GM23338 (cell line): ENCODE results near the gene LPP. TPM values are rescaled to one million over a fixed set of nuclear protein-coding genes. Genes with fewer than 3 reads are reported as not detected.

Experiments used
- ATAC-seq: fragments of 200-7000 bp; cut with Tn5 transposase; 3 replicates; pipeline ENCODE4 v1.9.1; 2020
- DNase-seq: peaks from one replicate; pipeline ENCODE4 v3.0.0-alpha.2; 2015; ENCODE audit warnings: low spot score
- H2AFZ ChIP-seq: fragments of 200-600 bp; sonication (generic); 2 replicates; pipeline ENCODE4 v1.8.0; 2016; ENCODE audit warnings: antibody characterized with exemption, mild to moderate bottlenecking, moderate library complexity
- H3F3A ChIP-seq: fragments of 200-600 bp; sonication (generic); replicated peaks from 2 replicates; pipeline ENCODE4 v1.8.0; 2017; ENCODE audit warnings: antibody characterized with exemption, mixed run types, low read depth
- H3K27ac ChIP-seq: fragments of 200-600 bp; sonication (generic); 2 replicates; pipeline ENCODE4 v1.6.1; 2016; ENCODE audit warnings: low read depth
- H3K27me3 ChIP-seq: fragments of 200-600 bp; sonication (generic); 2 replicates; pipeline ENCODE4 v1.8.0; 2016; ENCODE audit warnings: mild to moderate bottlenecking, mixed run types, moderate library complexity; ENCODE audit not compliant: insufficient read depth
- H3K36me3 ChIP-seq: fragments of 200-600 bp; sonication (generic); 2 replicates; pipeline ENCODE4 v1.8.0; 2016; ENCODE audit warnings: mild to moderate bottlenecking; ENCODE audit not compliant: insufficient read depth
- H3K4me1 ChIP-seq: fragments of 200-600 bp; sonication (generic); 2 replicates; pipeline ENCODE4 v1.8.0; 2016; ENCODE audit warnings: mild to moderate bottlenecking, moderate library complexity; ENCODE audit not compliant: insufficient read depth
- H3K4me2 ChIP-seq: fragments of 200-600 bp; sonication (generic); 2 replicates; pipeline ENCODE4 v1.7.1; 2017; ENCODE audit warnings: mixed run types
- H3K4me3 ChIP-seq: fragments of 200-600 bp; sonication (generic); 2 replicates; pipeline ENCODE4 v1.6.1; 2016; ENCODE audit warnings: mixed run types
- H3K79me2 ChIP-seq: fragments of 200-600 bp; sonication (generic); replicated peaks from 2 replicates; pipeline ENCODE4 v1.8.0; 2017; ENCODE audit warnings: mild to moderate bottlenecking; ENCODE audit not compliant: insufficient read depth
- H3K9me2 ChIP-seq: fragments of 200-600 bp; sonication (generic); 2 replicates; pipeline ENCODE4 v1.8.0; 2017; ENCODE audit not compliant: insufficient read depth
- H4K20me1 ChIP-seq: fragments of 200-600 bp; sonication (generic); replicated peaks from 2 replicates; pipeline ENCODE4 v1.8.0; 2017; ENCODE audit warnings: mild to moderate bottlenecking; ENCODE audit not compliant: insufficient read depth
- H3K27ac Mint-ChIP-seq: 2 replicates; pipeline ENCODE4 v1.8.0; 2020; ENCODE audit warnings: inconsistent platforms, mild to moderate bottlenecking, moderate library complexity, mixed read lengths
- H3K27me3 Mint-ChIP-seq: 3 replicates; pipeline ENCODE4 v1.8.0; 2022; ENCODE audit warnings: low read depth, mild to moderate bottlenecking, moderate library complexity, mixed read lengths, inconsistent platforms; ENCODE audit not compliant: insufficient read depth, poor library complexity
- H3K36me3 Mint-ChIP-seq: 3 replicates; pipeline ENCODE4 v1.8.0; 2021; ENCODE audit warnings: low read depth, mild to moderate bottlenecking, inconsistent platforms, moderate library complexity, mixed read lengths
- H3K4me1 Mint-ChIP-seq: 3 replicates; pipeline ENCODE4 v1.8.0; 2020; ENCODE audit warnings: mild to moderate bottlenecking, inconsistent platforms, mixed read lengths
- H3K4me3 Mint-ChIP-seq: 3 replicates; pipeline ENCODE4 v1.8.0; 2021; ENCODE audit warnings: moderate library complexity, mild to moderate bottlenecking, inconsistent platforms, mixed read lengths
- H3K9me3 Mint-ChIP-seq: 3 replicates; pipeline ENCODE4 v1.8.0; 2020; ENCODE audit warnings: moderate library complexity, mild to moderate bottlenecking, inconsistent platforms, mixed read lengths
- CREB1 ChIP-seq: fragments of 250-450 bp; sonication (Bioruptor Pico); IDR thresholded peaks from 2 replicates; pipeline ENCODE4 v1.5.0; 2020; ENCODE audit warnings: low read depth, mild to moderate bottlenecking, moderate library complexity
- CTCF ChIP-seq, 2 experiments: fragments of 200-600 bp in 1 of 2; sonication (generic) in 1 of 2; conservative IDR thresholded peaks; 2 replicates each; pipeline versions ENCODE4 v1.5.1 to v1.6.1; 2016 to 2017; ENCODE audit warnings: antibody characterized with exemption in 2 of 2, low read depth in 2 of 2, mild to moderate bottlenecking in 2 of 2, moderate library complexity in 1 of 2
- EZH2phosphoT487 ChIP-seq: fragments of 200-600 bp; sonication (generic); IDR thresholded peaks from one replicate; pipeline ENCODE4 v1.8.1; 2018; ENCODE audit warnings: antibody characterized with exemption; ENCODE audit not compliant: unreplicated experiment
- JUNB ChIP-seq: IDR thresholded peaks from one replicate; pipeline ENCODE4 v1.6.1; 2016; ENCODE audit warnings: antibody characterized with exemption; ENCODE audit not compliant: unreplicated experiment
- NANOG ChIP-seq: IDR thresholded peaks from 2 replicates; pipeline ENCODE4 v1.6.1; 2016; ENCODE audit warnings: antibody characterized with exemption, borderline replicate concordance
- ZNF114 ChIP-seq: fragments of 250-450 bp; sonication (Bioruptor Pico); IDR thresholded peaks from 2 replicates; pipeline ENCODE4 v1.5.0; 2020; ENCODE audit warnings: mild to moderate bottlenecking, moderate library complexity
- ZNF331 ChIP-seq: fragments of 250-450 bp; sonication (Bioruptor Pico); IDR thresholded peaks from 2 replicates; pipeline ENCODE4 v1.5.0; 2020; ENCODE audit warnings: low read depth, mild to moderate bottlenecking, moderate library complexity
- ZNF462 ChIP-seq: fragments of 250-450 bp; sonication (Bioruptor Pico); IDR thresholded peaks from 2 replicates; pipeline ENCODE4 v1.5.0; 2020; ENCODE audit warnings: mild to moderate bottlenecking, moderate library complexity
- polyA plus RNA-seq: library from polyadenylated mRNA; unstranded; fragments of >200 nt; fragmentation: Nextera tagmentation; extraction: Ambion mirVana; gene quantifications from 2 replicates; pipeline ENCODE4 v1.2.1, GENCODE V29; 2016
- total RNA-seq: library from RNA; depleted of rRNA; stranded (reverse); fragments of >200 nt; shearing (Covaris generic); gene quantifications from 2 replicates; pipeline ENCODE4 v1.2.3, GENCODE V29; 2014

The LPP gene
- total and polyA plus RNA-seq, 2 experiments from 2014 or later, result 23.0 to 35.2 TPM

GRCh38 chr3:188698436-188698835 lies 544.5 kb downstream of the LPP start (continued):
- TF ChIP-seq ZNF462 (CRISPR knock-in tag) (no peak), EZH2phosphoT487 (no peak), CTCF (conservative IDR thresholded peaks at IDR 0.05; ENCODE audit: low read depth in 2 of 2) (no peak), CREB1 (CRISPR knock-in tag) (no peak)

GRCh38 chr3:188700501-188700900 lies 546.5 kb downstream of the LPP start:
- Mint-ChIP-seq H3K4me1 (peaks cover 7% of the 10 kb centered on the region; the same call in 2 of the 3 replicates), H3K36me3 (no peaks in the 10 kb centered on the region), H3K9me3 (no peaks in the 10 kb centered on the region), H3K4me3 (no peak overlapping the region), H3K27ac (no peak overlapping the region), H3K27me3 (peaks cover 1% of the 10 kb centered on the region)
- no peaks in the 10 kb centered on the region for H4K20me1 ChIP-seq
- H3K36me3 ChIP-seq, result no peaks in the 10 kb centered on the region
- no peak overlapping the region for H3K4me2 ChIP-seq
- no peak overlapping the region for H3K27ac ChIP-seq
- H3K9me2 ChIP-seq, result no peaks in the 10 kb centered on the region
- ATAC-seq (no peak), DNase-seq (no peak)
- no peaks in the 10 kb centered on the region for H3F3A ChIP-seq
- H3K27me3 ChIP-seq, result no peaks in the 10 kb centered on the region
- H3K4me1 ChIP-seq, result peaks cover 9% of the 10 kb centered on the region; the same call in 1 of the 2 replicates
- H3K79me2 ChIP-seq, result no peaks in the 10 kb centered on the region
- no peak overlapping the region for H2AFZ ChIP-seq
- H3K4me3 ChIP-seq, result no peak overlapping the region
- TF ChIP-seq ZNF331 (CRISPR knock-in tag) (no peak), ZNF114 (CRISPR knock-in tag) (no peak), ZNF462 (CRISPR knock-in tag) (no peak), JUNB (no peak), NANOG (no peak)
